ENCODE data around the gene ZNF284.
A peak's percentile ranks its signal among the peaks of the same experiment; 100 is the strongest.
"Not testable (repeated sequence)": the region's sequence is repeated elsewhere in the genome, so short reads cannot be mapped to it uniquely, and the experiment has no call there.

The ZNF284 gene

GRCh38 chr19:44112802-44113137, 40.8 kb downstream of the ZNF284 start:
- TF ChIP-seq CTCF (IDR thresholded peaks at IDR 0.05) = no peak
- Histone ChIP-seq H3K27ac (peak overlapping the region; percentile 59 to 82), H3K36me3 (peaks cover 30 to 38% (median 38%) of the 10 kb centered on the region in 3 donors), H3K27me3 (no peaks in the 10 kb centered on the region), H3K4me1 (peaks cover 0 to 20% (median 10%) of the 10 kb centered on the region in 4 donors), H3K4me3 (peak overlapping the region; percentile 66 to 83), H3K9me3 (peaks cover 0 to 42% (median 42%) of the 10 kb centered on the region in 3 donors)
- intact Hi-C loops (cut with DNase I; ENCODE audit: low total_unique reads) = loop anchor here (10.0 kb wide), 1 partner anchor 52 kb away; the partner anchor contains the start of gene ZNF226
- no peak for DNase-seq

GRCh38 chr19:44113138-44113783, 41.3 kb downstream of the ZNF284 start, which contains the start of gene ZNF225:
Gene ZNF225, plus strand, starts transcription at chr19:44113399. Its CDS starts 2,429 bp downstream, at chr19:44115828.
- peaks cover 0 to 20% (median 10%) of the 10 kb centered on the region in 4 donors for H3K4me1 ChIP-seq
- H3K27me3 ChIP-seq = no peaks in the 10 kb centered on the region
- H3K9me3 ChIP-seq = peaks cover 0 to 38% (median 37%) of the 10 kb centered on the region in 3 donors
- DNase-seq = peak; percentile 96 to 98
- intact Hi-C loops (cut with DNase I; ENCODE audit: low total_unique reads) = loop anchor here (10.0 kb wide), 1 partner anchor 52 kb away; the partner anchor contains the start of gene ZNF226
- TF ChIP-seq CTCF (IDR thresholded peaks at IDR 0.05) = no peak
- H3K27ac ChIP-seq = peak within 1 kb of the TSS; percentile 82 to 83
- peak within 1 kb of the TSS; percentile 66 to 83 for H3K4me3 ChIP-seq
- H3K36me3 ChIP-seq = peaks cover 30 to 38% (median 38%) of the 10 kb centered on the region in 3 donors

- peaks cover 0 to 20% (median 10%) of the 10 kb centered on the region in 4 donors for H3K4me1 ChIP-seq
- H3K9me3 ChIP-seq = peaks cover 0 to 32% (median 31%) of the 10 kb centered on the region in 3 donors
- peak overlapping the region; percentile 82 to 83 for H3K27ac ChIP-seq
- intact Hi-C loops (cut with DNase I; ENCODE audit: low total_unique reads) = loop anchor here (10.0 kb wide), 1 partner anchor 51 kb away; the partner anchor contains the start of gene ZNF226
- no peak for DNase-seq
- H3K4me3 ChIP-seq = peak overlapping the region; percentile 66 to 83
- H3K36me3 ChIP-seq = peaks cover 33 to 39% (median 38%) of the 10 kb centered on the region in 3 donors
- no peaks in the 10 kb centered on the region for H3K27me3 ChIP-seq
- no peak for TF ChIP-seq CTCF (IDR thresholded peaks at IDR 0.05)
Measured at GRCh38 chr19:44113784-44114390, 41.9 kb downstream of the ZNF284 start.

- H3K4me1 ChIP-seq; H3K27me3 ChIP-seq; H3K4me3 ChIP-seq; DNase-seq; H3K27ac ChIP-seq; intact Hi-C loops (cut with DNase I; ENCODE audit: low total_unique reads): not testable (repeated sequence)
- Histone ChIP-seq H3K9me3 (peaks cover 0 to 57% (median 26%) of the 10 kb centered on the region in 3 donors), H3K36me3 (peaks cover 93 to 100% (median 96%) of the 10 kb centered on the region in 3 donors)
Measured at GRCh38 chr19:44121162-44121561, 49.2 kb downstream of the ZNF284 start.

- H3K36me3 ChIP-seq = peaks cover 60 to 77% (median 76%) of the 10 kb centered on the region in 3 donors
- intact Hi-C loops (cut with DNase I; ENCODE audit: low total_unique reads) = no loop called here
- no peak for TF ChIP-seq CTCF (IDR thresholded peaks at IDR 0.05)
- no peak for DNase-seq
- H3K4me1 ChIP-seq = no peaks in the 10 kb centered on the region
- no peak overlapping the region for H3K4me3 ChIP-seq
- peaks cover 0 to 91% (median 62%) of the 10 kb centered on the region in 3 donors for H3K9me3 ChIP-seq
- no peak overlapping the region for H3K27ac ChIP-seq
- no peaks in the 10 kb centered on the region for H3K27me3 ChIP-seq
Measured at GRCh38 chr19:44131955-44132354, 60.0 kb downstream of the ZNF284 start.

Data from tibial artery (tissue), 4 donors.